Activated T-helper 1 cell treated with Interleukin-2 at 50 U/mL for 16 hours (primary cell): ENCODE results near the gene TMEM139.
"Not testable (repeated sequence)": the region's sequence is repeated elsewhere in the genome, so short reads cannot be mapped to it uniquely, and the experiment has no call there.

Experiments
- DNase-seq: peaks from one replicate; pipeline ENCODE4 v3.0.0-alpha.2; 2020; ENCODE audit warnings: low read depth

Gene TMEM139

DNA sequence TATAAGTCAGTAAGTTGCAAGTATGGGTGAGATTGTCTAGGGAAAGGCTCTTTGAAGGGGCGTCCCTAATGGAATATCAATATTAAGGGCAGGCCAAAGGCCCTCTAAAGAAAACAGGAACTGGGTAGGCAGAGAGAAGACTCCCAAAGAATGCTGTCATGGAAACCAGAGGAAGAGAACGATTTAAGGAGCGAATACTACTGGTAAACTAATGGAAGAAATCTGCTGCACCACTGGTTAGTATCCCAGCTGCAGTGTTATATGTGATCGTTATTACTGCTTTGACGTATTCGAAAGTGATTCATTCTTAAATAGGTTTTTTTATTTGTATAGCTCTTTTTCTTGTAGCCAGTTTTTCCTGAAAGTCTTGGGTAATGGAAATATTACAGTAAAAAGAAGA is 4.7 kb downstream of the TMEM139 start:
- no peak for DNase-seq

DNA sequence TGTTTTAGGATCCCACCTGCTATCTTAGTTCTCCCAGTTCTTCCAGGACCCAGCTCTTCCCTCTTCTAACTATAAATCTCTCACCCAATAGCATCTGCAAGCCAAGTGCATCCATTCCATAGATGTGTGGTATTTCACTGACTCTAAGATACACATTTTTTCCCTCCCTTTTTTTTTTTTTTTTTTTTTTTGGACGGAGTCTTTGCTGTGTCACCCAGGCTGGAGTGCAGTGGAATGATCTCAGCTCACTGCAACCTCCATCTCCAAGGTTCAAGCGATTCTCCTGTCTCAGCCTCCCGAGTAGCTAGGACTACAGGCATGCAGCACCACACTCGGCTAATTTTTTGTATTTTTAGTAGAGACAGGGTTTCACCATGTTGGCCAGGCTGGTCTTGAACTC is 5.1 kb downstream of the TMEM139 start:
- not testable (repeated sequence) for DNase-seq

DNA sequence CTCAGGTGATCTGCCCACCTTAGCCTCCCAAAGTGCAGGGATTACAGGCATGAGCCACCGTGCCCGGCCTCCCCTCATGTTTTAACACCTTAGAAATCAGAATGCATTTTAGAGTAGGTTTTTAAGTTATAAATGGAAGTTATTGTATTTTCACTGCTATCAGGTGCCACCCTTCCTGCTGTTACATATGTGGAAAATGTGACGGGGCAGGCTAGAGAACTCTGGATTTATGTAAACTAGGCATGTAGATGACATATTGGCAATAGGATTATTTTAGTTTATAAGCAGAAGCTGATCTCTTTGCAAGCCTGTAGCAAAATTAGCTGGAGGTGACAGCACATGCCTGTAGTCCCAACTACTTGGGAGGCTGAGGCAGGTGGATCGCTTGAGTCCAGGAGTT is 5.5 kb downstream of the TMEM139 start:
- no peak for DNase-seq

DNA sequence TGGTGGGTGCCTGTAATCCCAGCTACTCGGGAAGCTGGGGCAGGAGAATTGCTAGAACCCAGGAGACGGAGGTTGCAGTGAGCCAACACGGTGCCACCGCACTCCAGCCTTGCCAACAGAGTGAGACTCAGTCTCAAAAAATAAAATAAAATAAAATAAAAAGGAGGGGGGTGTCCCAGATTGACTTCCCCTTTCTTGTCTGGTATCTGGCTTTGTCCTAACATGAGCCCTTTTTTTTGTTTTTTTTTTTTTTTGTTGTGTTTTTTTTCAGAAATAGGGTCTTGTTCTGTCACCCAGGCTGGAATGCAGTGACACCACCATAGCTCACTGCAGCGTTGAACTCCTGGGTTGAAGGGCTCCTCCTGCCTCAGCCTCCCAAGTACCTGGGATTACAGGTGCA is 8.1 kb downstream of the TMEM139 start:
- no peak for DNase-seq

DNA sequence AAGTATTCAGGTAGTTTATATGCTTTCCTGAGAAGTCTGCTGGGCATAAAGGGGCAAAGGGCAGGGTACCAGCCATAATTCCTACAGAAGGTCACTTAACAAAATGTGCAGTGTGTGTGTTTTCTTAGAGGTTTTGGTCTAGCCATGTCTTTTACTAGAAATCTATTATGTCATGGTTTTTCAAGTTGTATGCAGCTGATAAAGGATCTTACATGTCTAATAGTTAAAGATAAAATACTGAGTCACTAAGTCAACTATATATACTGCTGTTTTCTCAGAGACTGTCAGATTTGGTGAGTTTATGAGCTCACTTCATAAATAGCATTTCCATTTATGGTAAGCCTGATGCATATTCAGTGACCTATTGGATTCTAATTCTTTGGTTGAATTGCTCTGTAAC is 11.1 kb downstream of the TMEM139 start:
- no peak for DNase-seq

DNA sequence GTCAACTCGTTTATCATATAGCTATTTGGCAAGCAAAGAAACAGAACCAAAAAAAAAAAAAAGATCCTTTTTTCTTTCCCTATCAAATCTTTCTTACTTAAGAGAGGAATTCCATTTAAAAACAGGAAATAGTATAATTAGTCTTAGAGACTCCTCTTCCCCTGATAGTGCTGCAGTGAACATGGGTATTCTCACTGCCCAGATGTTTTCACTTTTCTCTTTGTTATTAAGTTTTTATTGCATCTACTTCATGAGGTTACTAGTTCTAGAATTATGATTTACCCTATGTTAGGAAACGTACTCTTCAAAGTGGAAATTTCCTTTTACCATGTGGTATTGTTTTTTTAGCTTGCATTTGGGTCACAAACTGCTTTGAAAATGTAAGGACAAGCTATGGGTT is 11.9 kb downstream of the TMEM139 start:
- DNase-seq, result no peak

DNA sequence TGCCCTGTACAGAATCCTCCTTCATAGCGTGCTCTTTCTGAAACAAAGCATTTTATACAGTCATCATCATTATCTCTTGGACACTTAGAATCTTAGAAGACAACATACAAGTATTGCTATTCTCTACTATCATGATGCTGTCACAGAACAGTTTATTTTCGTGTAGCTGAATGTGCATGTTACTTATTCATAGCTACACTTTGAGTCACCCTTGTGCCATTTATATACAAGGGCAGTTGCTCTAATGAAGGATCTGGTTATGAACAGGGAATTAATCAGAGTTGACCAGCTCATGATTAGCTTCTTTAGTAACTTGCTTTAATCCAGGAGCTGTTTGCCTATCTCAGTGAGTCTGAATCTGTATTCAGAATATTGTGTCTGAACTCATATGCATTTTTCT is 14.6 kb downstream of the TMEM139 start:
- DNase-seq, result no peak

DNA sequence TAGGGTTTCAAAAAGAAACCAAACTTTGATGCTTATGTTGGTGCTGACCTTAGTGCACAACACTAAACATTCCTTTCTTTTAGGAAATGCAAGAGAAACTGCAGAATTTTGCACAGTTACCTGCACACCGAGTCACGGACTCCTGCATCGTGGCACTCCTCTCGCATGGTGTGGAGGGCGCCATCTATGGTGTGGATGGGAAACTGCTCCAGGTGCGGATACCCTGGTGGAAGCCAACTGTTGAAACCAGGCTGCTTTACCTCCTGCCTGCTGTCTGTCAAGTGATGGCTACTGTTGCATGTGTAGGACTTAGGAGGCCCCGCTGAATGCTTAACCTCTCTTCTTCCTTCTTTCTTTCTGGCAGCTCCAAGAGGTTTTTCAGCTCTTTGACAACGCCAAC is 15.1 kb downstream of the TMEM139 start:
- DNase-seq, result peak; percentile 48

DNA sequence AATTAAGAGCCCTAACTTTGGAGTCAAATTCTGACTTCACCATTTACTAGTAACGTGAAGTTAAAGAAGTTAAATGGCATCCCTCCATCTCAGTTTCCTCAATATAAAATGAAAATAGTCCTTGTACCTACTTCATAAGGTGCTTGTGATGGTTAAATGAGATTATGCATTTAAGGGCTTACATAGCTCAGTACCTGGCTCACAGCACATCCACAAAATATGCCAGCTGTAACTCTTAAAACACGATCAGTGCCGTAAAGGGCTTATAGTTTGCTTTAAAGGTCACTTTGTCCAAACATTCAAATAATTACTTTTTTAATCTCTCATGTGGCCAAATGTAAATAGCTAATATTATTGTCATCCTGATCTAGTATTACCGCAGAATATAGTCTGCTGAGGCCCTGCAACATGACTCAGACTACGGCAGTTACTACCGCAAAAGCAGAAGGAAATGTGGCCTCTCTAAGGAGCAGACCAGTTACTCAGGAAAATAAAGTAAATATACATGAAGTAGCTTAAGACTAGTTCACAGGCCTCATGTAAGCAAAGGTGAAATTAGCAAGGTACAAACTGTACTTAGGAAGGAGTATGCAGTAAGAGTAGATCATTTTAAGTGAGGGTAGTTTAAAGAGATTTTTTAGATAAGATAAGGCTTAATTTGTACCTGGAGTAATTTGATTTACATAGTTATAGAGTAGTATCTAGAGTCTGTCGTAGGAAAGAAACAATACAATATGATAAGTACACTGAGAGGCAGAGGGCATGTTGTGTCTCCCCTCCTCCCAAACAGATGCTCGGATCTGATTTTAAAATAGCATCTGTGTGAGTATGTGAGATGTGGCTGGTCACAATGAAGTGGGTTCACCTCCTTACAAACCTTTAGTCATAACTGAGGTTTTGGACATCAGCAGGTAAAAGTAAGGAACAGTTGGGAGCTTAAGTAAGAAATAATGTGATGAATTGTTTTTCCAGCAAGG is 16.5 kb downstream of the TMEM139 start:
- DNase-seq, result no peak

DNA sequence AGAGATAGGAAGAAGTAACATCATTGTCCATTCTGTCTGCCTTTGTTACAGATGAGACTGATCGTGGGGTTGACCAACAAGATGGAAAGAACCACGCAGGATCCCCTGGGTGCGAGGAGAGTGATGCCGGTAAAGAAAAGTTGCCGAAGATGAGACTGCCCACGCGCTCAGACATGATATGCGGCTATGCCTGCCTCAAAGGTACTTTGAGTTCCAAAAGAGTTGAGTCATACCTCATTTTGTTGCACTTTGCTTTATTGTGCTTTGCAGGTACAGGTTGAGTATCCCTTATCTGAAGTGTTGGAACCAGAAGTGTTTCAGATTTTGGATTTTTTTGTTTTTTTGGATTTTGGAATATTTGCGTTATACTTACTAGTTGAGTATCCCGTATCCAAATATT is 19.0 kb downstream of the TMEM139 start:
- DNase-seq, result no peak

DNA sequence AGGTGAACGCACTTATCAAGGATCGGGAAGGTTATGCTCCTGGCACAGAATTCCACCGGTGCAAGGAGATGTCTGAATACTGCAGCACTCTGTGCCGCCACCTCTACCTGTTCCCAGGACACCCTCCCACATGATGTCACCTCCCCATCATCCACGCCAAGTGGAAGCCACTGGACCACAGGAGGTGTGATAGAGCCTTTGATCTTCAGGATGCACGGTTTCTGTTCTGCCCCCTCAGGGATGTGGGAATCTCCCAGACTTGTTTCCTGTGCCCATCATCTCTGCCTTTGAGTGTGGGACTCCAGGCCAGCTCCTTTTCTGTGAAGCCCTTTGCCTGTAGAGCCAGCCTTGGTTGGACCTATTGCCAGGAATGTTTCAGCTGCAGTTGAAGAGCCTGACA is 20.2 kb downstream of the TMEM139 start:
- no peak for DNase-seq

DNA sequence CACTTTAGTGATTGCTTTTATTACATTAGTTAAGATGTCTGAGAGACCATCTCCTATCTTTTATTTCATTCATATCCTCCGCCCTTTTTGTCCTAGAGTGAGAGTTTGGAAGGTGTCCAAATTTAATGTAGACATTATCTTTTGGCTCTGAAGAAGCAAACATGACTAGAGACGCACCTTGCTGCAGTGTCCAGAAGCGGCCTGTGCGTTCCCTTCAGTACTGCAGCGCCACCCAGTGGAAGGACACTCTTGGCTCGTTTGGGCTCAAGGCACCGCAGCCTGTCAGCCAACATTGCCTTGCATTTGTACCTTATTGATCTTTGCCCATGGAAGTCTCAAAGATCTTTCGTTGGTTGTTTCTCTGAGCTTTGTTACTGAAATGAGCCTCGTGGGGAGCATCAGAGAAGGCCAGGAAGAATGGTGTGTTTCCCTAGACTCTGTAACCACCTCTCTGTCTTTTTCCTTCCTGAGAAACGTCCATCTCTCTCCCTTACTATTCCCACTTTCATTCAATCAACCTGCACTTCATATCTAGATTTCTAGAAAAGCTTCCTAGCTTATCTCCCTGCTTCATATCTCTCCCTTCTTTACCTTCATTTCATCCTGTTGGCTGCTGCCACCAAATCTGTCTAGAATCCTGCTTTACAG is 20.8 kb downstream of the TMEM139 start:
- peak; percentile 40 for DNase-seq

DNA sequence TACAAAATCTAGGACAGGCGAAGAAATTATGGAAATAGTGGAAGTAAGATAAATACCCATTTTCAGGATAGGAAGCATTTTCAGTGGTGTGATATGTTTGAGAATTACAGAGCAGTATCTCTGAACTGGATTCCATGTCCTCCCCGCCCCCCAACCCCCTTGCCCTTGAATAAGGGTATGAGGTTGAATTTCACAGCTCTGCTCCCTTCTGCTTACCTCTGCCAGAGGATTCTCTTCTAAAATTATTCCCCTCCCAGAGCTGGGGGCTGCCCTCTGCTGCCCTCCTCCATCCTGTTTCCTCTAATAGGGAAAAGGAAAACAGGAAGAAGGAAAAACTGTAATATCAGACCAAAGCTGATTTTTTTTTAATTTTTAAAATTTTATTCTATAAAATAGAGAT is 23.9 kb downstream of the TMEM139 start:
- no peak for DNase-seq

DNA sequence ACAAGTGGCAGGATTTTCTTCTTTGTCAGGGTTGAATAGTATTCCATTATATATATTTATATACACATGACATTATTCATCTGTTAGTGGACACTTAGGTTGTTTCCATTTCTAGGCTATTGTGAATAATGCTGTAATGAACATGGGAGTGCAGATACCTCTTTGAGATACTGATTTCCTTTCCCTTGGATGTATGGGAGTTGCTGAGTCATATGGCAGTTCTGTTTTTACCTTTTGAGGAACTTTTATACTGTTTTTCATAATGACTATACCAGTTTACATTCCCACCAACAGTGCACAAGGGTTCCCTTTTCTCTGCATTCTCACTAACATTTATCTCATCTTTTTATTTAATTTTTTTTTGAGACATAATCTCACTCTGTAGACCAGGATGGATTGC is 29.4 kb downstream of the TMEM139 start:
- no peak for DNase-seq

DNA sequence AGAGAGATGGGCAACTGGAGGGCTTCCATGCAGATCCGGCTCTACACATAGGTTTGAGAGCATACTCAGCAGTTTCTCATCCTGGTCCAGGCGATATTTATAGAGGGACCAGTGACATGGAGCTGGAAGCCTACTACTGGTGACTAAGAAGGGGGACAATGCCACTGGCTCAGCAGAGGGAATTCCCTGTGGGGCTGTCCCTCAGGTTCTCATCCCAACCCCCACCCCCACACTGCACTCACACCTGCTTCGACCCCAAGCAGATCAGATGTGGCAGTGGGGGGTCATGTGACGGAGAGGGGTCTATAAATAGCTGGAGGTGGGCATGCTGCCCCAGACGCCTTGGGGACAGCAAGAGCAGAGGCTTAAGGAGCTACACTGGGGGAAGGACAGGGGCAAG is 31.0 kb downstream of the TMEM139 start, which contains the start of gene CLCN1:
CLCN1 (plus strand) TSS at position 336 of the 400 bp plus-strand sequence. CDS start 102 bp downstream, outside the sequence.
- no peak for DNase-seq

DNA sequence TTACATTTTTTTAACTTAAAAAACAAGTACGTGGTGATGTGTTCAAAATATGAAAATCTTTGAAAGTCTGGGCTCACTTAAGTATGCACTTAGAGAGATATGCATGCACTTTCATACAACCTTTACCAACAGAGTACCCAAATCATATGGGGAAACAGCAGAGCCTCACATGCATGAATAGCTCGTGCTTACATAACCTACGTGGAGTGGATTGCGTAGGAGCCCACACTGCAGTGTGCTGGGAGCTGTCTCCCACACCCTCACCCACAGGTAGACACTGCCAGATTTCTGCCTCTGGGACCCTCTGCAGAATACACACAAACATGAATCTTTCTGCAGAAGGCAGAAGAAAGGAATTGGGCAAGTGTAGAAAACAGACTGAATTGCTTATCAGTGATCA is 31.7 kb downstream of the TMEM139 start:
- no peak for DNase-seq

DNA sequence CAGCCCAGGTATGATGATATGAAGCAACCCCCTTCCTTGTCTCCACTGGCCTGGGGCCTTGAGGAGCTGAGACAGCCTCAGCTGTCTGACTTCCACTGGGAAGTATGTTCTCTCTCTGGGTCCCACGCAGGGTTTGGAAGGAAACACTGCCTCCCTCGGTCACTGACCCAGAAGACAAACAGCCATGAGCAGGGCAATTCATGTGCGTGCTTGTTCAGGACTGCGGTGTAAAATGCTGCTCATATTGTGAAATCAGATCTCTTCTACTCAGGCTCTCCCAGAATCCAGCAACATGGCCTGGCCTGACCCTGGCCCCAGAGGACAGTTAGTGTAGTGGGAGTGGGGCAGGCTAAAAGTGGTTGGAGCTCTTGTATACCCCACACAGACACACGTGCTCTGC is 33.9 kb downstream of the TMEM139 start:
- no peak for DNase-seq

DNA sequence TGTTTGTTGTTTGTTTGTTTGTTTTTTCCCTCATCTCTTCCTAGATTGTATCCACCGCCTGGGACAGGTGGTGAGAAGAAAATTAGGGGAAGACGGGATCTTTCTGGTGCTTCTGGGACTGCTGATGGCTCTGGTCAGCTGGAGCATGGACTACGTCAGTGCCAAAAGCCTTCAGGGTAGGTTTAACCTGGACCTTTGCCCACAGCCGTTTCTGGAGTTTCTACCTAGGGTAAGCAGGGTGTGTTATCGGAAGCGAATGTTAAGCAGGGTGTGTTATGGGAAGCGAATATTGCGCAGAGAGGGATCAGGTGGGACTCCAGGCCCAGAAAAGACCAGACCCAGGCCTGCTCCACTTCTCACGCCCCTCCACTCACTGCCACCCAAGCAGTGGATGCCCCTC is 35.9 kb downstream of the TMEM139 start:
- no peak for DNase-seq

DNA sequence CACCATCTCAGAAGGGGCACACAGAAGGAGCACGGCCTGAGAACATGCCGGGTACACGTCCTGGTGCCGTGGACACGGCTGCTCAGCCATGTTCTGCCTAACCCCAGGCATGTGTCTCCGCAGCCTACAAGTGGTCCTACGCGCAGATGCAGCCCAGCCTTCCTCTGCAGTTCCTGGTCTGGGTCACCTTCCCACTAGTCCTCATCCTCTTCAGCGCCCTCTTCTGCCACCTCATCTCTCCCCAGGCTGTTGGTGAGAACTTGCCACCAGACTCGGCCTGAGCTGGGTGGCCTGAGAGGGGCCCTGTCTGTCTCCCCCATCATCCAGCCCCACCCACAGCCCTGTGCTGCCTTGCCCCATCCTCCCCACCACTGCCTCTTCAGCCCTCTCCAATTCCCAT is 36.5 kb downstream of the TMEM139 start:
- DNase-seq, result no peak

DNA sequence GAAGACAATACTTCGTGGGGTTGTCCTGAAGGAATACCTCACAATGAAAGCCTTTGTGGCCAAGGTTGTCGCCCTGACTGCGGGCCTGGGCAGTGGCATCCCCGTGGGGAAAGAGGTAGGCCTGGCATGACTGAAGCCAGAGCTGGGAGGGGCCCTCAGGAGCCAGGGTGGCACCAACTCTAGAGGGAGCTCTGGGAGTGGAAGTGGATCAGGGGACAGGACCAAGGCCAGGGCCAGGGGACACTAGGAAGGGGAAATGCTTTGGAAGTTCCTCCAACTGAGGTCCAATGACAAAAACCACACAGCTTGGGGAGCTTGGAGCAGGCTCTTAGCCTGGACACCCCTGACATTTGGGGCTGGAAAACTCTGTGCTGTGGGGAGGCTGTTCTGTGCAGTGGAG is 37.0 kb downstream of the TMEM139 start:
- DNase-seq, result no peak

DNA sequence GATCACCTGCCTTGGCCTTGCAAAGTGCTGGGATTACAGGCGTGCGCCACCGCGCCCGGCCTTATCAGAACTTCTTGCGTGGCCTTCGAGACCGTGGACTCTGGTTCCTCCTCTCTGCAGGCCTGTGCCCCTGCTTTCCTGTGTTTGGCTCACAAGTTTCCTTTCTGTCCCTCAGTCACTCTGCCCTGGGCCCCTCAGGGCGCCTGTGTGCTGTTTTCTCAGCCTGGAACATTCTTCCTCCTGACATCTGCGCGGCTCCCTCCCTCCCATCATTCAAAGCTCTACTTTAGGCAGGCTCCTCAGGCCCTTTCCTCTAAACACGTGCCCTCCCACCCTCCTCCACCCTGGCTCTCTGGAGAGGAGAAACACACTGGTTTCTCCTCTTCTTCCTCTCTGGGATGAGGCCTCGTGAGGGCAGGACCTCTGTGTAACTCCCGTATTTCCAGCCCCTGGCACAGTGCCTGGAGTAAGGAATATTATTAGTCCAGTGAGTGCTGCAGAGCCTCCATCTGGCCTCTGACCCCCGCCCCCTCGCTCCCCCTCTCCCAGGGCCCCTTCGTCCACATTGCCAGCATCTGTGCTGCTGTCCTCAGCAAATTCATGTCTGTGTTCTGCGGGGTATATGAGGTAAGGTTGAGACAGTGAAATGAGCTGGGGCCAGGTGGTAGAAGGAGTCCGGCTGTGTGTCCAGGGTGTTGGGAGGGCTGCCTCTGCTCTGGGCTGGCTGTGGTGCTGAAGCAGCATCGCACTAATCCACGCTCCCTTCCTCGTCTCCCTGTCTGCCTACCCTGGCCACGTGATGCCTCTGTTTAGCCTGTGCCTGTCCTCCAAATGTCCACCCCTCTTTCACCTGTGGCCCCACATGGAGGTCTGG is 38.2 kb downstream of the TMEM139 start:
- no peak for DNase-seq

DNA sequence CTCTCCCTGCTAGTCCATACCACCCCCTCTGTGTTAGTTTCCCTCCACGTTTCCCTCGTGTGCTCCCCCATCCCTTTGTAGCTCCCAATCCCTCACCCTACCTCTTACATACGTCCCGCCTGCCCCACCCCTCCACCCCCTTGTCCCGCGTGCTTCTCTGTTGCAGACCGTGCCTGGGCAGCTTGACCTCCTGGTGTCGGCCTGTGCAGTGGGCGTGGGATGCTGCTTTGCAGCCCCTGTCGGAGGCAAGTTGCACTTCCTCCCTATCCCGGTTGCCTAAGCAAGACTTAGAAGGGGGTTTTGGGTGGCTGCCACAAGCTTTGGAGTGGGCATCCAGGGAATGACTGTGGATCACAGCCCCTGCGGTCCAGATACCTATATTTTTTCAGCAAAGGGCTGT is 38.9 kb downstream of the TMEM139 start:
- no peak for DNase-seq
